Germinal center (tissue), 1 donor: Measurements from ENCODE around the gene CCDC81.
"Not testable (repeated sequence)": the region's sequence is repeated elsewhere in the genome, so short reads cannot be mapped to it uniquely, and the experiment has no call there.

ENCODE experiments used
- DNase-seq: peaks from one replicate; pipeline ENCODE4 v3.0.0; 2012; ENCODE audit warnings: mixed read lengths, low spot score

CCDC81 gene

GRCh38 chr11:86374586-86374985 lies at the start of gene CCDC81:
Gene CCDC81 (plus strand): TSS chr11:86374887. CDS start chr11:86375164, 277 bp downstream.
- DNase-seq = no peak

- no peak for DNase-seq
Observed at GRCh38 chr11:86335131-86335767, 39.4 kb upstream of the CCDC81 start.

- DNase-seq = no peak
Observed at GRCh38 chr11:86337227-86337626, 37.5 kb upstream of the CCDC81 start.

GRCh38 chr11:86341382-86341781 lies 33.3 kb upstream of the CCDC81 start:
- DNase-seq = no peak

- no peak for DNase-seq
Observed at GRCh38 chr11:86346513-86346912, 28.2 kb upstream of the CCDC81 start.

GRCh38 chr11:86355256-86355655 lies 19.4 kb upstream of the CCDC81 start:
- no peak for DNase-seq

- not testable (repeated sequence) for DNase-seq
Observed at GRCh38 chr11:86357412-86357811, 17.3 kb upstream of the CCDC81 start.

GRCh38 chr11:86358720-86359119 lies 16.0 kb upstream of the CCDC81 start:
- no peak for DNase-seq

- no peak for DNase-seq
Observed at GRCh38 chr11:86360775-86361395, 13.8 kb upstream of the CCDC81 start.

GRCh38 chr11:86363424-86363823 lies 11.3 kb upstream of the CCDC81 start:
- no peak for DNase-seq

GRCh38 chr11:86365546-86365945 lies 9.1 kb upstream of the CCDC81 start:
- no peak for DNase-seq

- DNase-seq = no peak
Observed at GRCh38 chr11:86369668-86370067, 5.0 kb upstream of the CCDC81 start.

- DNase-seq = no peak
Observed at GRCh38 chr11:86370171-86370570, 4.5 kb upstream of the CCDC81 start.

GRCh38 chr11:86370922-86371594 lies 3.6 kb upstream of the CCDC81 start:
- no peak for DNase-seq

GRCh38 chr11:86372041-86372440 lies 2.6 kb upstream of the CCDC81 start:
- DNase-seq = no peak

- no peak for DNase-seq
Observed at GRCh38 chr11:86372586-86372985, 2.1 kb upstream of the CCDC81 start.

GRCh38 chr11:86374069-86374468 lies 618 bp upstream of the CCDC81 start:
- no peak for DNase-seq

GRCh38 chr11:86377972-86378371 lies 3.3 kb downstream of the CCDC81 start:
- DNase-seq = no peak

- DNase-seq = no peak
Observed at GRCh38 chr11:86380295-86381059, 5.8 kb downstream of the CCDC81 start.

GRCh38 chr11:86383041-86383955 lies 8.6 kb downstream of the CCDC81 start:
- DNase-seq = no peak

GRCh38 chr11:86386283-86386682 lies 11.6 kb downstream of the CCDC81 start:
- DNase-seq = no peak

- no peak for DNase-seq
Observed at GRCh38 chr11:86386746-86387145, 12.1 kb downstream of the CCDC81 start.
